SK-N-SH (cell line): ENCODE results near the gene PCDHA13. TPM values are rescaled to one million over a fixed set of nuclear protein-coding genes. Genes with fewer than 3 reads are reported as not detected.
A peak's percentile ranks its signal among the peaks of the same experiment; 100 is the strongest.

Experiments
- CTCF ChIA-PET: fragments of 300-600, 350-600 bp; formaldehyde crosslinking; extraction: SDS; loops from one replicate; lab custom pipeline; 2021; lab: Yijun Ruan, JAX
- POLR2A ChIA-PET: fragments of 350-600 bp; sonication (Branson Sonifier 250); formaldehyde crosslinking; extraction: SDS; loops from one replicate; lab custom pipeline; 2020; ENCODE audit warnings: antibody characterized with exemption, inconsistent platforms; lab: Yijun Ruan, JAX
- DNase-seq: peaks from one replicate; pipeline ENCODE4 v3.0.0; 2012
- H2AFZ ChIP-seq: fragments of 200-600 bp; sonication (generic); 2 replicates; pipeline ENCODE4 v1.8.1; 2016; ENCODE audit warnings: antibody characterized with exemption, mild to moderate bottlenecking, low read depth
- H3F3A ChIP-seq: fragments of 200-600 bp; sonication (generic); replicated peaks from 2 replicates; pipeline ENCODE3; 2016; ENCODE audit warnings: antibody characterized with exemption, mild to moderate bottlenecking; ENCODE audit not compliant: insufficient read depth
- H3K27ac ChIP-seq, 2 experiments: fragments of 200-500 bp in 1 of 2; fragments of 200-600 bp in 1 of 2; sonication (Bioruptor generic) in 1 of 2; sonication (generic), shearing (Covaris generic) in 1 of 2; 2 replicates each; pipeline versions ENCODE4 v1.5.1 to v1.6.1; 2014 to 2016; ENCODE audit warnings: low read depth in 2 of 2, inconsistent platforms in 1 of 2, low read length in 1 of 2, mild to moderate bottlenecking in 1 of 2, mixed read lengths in 1 of 2
- H3K27me3 ChIP-seq: fragments of 200-600 bp; sonication (generic), shearing (Covaris generic); 2 replicates; pipeline ENCODE4 v1.6.1; 2016; ENCODE audit warnings: mixed run types; ENCODE audit not compliant: insufficient read depth
- H3K36me3 ChIP-seq, 2 experiments: fragments of 200-500 bp in 1 of 2; fragments of 200-600 bp in 1 of 2; sonication (Bioruptor generic) in 1 of 2; sonication (generic) in 1 of 2; replicated peaks in 1 of 2; 2 replicates each; pipeline versions ENCODE3 to v1.5.1; 2014 to 2016; ENCODE audit warnings: low read length in 1 of 2, mild to moderate bottlenecking in 1 of 2; ENCODE audit not compliant: insufficient read depth in 2 of 2, control insufficient read depth in 1 of 2
- H3K4me1 ChIP-seq, 2 experiments: fragments of 200-500 bp in 1 of 2; fragments of 200-600 bp in 1 of 2; sonication (Bioruptor generic) in 1 of 2; sonication (generic), shearing (Covaris generic) in 1 of 2; 2 replicates each; pipeline versions ENCODE4 v1.5.1 to v1.6.1; 2014 to 2016; ENCODE audit warnings: low read depth in 1 of 2, low read length in 1 of 2, mixed run types in 1 of 2; ENCODE audit not compliant: insufficient read depth in 2 of 2, control insufficient read depth in 1 of 2
- H3K4me2 ChIP-seq: fragments of 200-600 bp; sonication (generic), shearing (Covaris generic); 2 replicates; pipeline ENCODE4 v1.6.1; 2017; ENCODE audit warnings: mixed run types
- H3K4me3 ChIP-seq, 2 experiments: fragments of 200-500 bp in 1 of 2; fragments of 200-600 bp in 1 of 2; sonication (Bioruptor generic) in 1 of 2; sonication (generic), shearing (Covaris generic) in 1 of 2; 2 replicates each; pipeline versions ENCODE4 v1.5.1 to v1.8.1; 2014 to 2016; ENCODE audit warnings: low read depth in 2 of 2, inconsistent platforms in 1 of 2, low read length in 1 of 2, mild to moderate bottlenecking in 1 of 2, mixed read lengths in 1 of 2, moderate library complexity in 1 of 2
- H3K79me2 ChIP-seq: fragments of 200-600 bp; sonication (generic); 2 replicates; pipeline ENCODE4 v1.8.1; 2017; ENCODE audit warnings: mild to moderate bottlenecking; ENCODE audit not compliant: insufficient read depth
- H3K9ac ChIP-seq: fragments of 200-600 bp; sonication (generic); 2 replicates; pipeline ENCODE4 v1.6.1; 2017; ENCODE audit warnings: mixed run types
- H3K9me2 ChIP-seq: fragments of 200-600 bp; sonication (generic); 2 replicates; pipeline ENCODE4 v1.6.1; 2017; ENCODE audit warnings: mixed run types
- H3K9me3 ChIP-seq: fragments of 200-600 bp; sonication (generic); 2 replicates; pipeline ENCODE4 v1.6.1; 2017; ENCODE audit warnings: mixed run types, mild to moderate bottlenecking, moderate library complexity
- H4K20me1 ChIP-seq: fragments of 200-600 bp; sonication (generic); 2 replicates; pipeline ENCODE4 v1.6.1; 2017; ENCODE audit warnings: mild to moderate bottlenecking, mixed run types; ENCODE audit not compliant: insufficient read depth
- EZH2phosphoT487 ChIP-seq: fragments of 200-600 bp; sonication (generic); IDR thresholded peaks from 2 replicates; pipeline ENCODE4 v1.6.1; 2017; ENCODE audit warnings: low read depth, mixed run types, mild to moderate bottlenecking, antibody characterized with exemption, moderate library complexity, borderline replicate concordance
- NFIC ChIP-seq: IDR thresholded peaks from 2 replicates; pipeline ENCODE4 v1.4.0; 2012; ENCODE audit warnings: borderline replicate concordance
- NRF1 ChIP-seq: IDR thresholded peaks from 2 replicates; pipeline ENCODE4 v1.6.1; 2012; ENCODE audit warnings: low read depth, mild to moderate bottlenecking, low read length
- RAD21 ChIP-seq: IDR thresholded peaks from 2 replicates; pipeline ENCODE4 v1.6.1; 2012; ENCODE audit warnings: mild to moderate bottlenecking, low read length
- RXRA ChIP-seq: IDR thresholded peaks from 2 replicates; pipeline ENCODE4 v1.4.0; 2012; ENCODE audit warnings: low read depth, mild to moderate bottlenecking, borderline replicate concordance
- YY1 ChIP-seq: IDR thresholded peaks from 2 replicates; pipeline ENCODE4 v1.4.0; 2012; ENCODE audit warnings: low read depth, mild to moderate bottlenecking
- WGBS: methylation state at CpG from one replicate; pipeline ENCODE4 v1.1.6; 2017; ENCODE audit warnings: low lambda C conversion rate; 5-methylcytosine and 5-hydroxymethylcytosine counted together
- polyA plus RNA-seq, 3 experiments: library from polyadenylated mRNA; depleted of rRNA; stranded (reverse); fragments of >200 nt; gene quantifications; 2 replicates each; pipeline ENCODE4 v1.2.3, GENCODE V29; 2012
- TF ChIP-seq, protein P1 (sequence below): fragments of 200-600 bp; sonication (generic); IDR thresholded peaks from 2 replicates; pipeline ENCODE4 v1.6.1; 2017; ENCODE audit warnings: antibody characterized with exemption, mild to moderate bottlenecking, moderate library complexity
- TF ChIP-seq, protein P2 (sequence below): IDR thresholded peaks from 2 replicates; pipeline ENCODE4; 2012

The PCDHA13 gene
- polyA plus RNA-seq, 1 of the 3 experiments (the other 2 are of a cell fraction): not detected

DNA sequence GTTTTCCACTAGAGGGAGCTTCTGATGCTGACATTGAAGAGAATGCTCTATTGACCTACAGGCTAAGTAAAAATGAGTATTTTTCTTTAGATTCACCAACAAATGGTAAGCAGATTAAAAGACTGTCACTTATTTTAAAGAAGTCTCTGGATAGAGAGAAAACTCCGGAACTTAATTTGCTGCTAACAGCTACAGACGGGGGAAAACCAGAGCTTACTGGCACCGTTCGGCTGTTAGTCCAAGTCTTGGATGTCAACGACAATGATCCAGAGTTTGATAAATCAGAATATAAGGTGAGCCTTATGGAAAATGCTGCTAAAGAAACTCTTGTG is 12.4 kb upstream of the PCDHA13 start:
- Histone ChIP-seq H2AFZ (no peak overlapping the region), H3K4me2 (no peak overlapping the region), H3K27me3 (no peaks in the 10 kb centered on the region), H3K4me3 (no peak overlapping the region), H3K4me1 (no peaks in the 10 kb centered on the region; a peak in 1 of 4 replicates), H3K9me3 (no peaks in the 10 kb centered on the region), H3K36me3 (no peaks in the 10 kb centered on the region), H3K79me2 (no peaks in the 10 kb centered on the region), H3K9me2 (no peaks in the 10 kb centered on the region), H4K20me1 (no peaks in the 10 kb centered on the region), H3K9ac (no peak overlapping the region), H3K27ac (no peak overlapping the region), H3F3A (no peaks in the 10 kb centered on the region)
- ChIA-PET POLR2A (no interaction called here), CTCF (interaction anchor here (0.9 to 2.0 kb wide), 6 partner anchors 10 to 175 kb away, joined by 3 to 17 read pairs (median 6); partner anchors contain the start of genes PCDHA8 and PCDHAC1)
- WGBS: 83% methylated on average over 5 of the region's 5 CpGs
- TF ChIP-seq RAD21 (no peak), YY1 (no peak)
- TF ChIP-seq, protein P1, sequence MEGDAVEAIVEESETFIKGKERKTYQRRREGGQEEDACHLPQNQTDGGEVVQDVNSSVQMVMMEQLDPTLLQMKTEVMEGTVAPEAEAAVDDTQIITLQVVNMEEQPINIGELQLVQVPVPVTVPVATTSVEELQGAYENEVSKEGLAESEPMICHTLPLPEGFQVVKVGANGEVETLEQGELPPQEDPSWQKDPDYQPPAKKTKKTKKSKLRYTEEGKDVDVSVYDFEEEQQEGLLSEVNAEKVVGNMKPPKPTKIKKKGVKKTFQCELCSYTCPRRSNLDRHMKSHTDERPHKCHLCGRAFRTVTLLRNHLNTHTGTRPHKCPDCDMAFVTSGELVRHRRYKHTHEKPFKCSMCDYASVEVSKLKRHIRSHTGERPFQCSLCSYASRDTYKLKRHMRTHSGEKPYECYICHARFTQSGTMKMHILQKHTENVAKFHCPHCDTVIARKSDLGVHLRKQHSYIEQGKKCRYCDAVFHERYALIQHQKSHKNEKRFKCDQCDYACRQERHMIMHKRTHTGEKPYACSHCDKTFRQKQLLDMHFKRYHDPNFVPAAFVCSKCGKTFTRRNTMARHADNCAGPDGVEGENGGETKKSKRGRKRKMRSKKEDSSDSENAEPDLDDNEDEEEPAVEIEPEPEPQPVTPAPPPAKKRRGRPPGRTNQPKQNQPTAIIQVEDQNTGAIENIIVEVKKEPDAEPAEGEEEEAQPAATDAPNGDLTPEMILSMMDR: 0 out of 2 replicates have a peak, but pooled peaks have one; percentile 16
- no peak for DNase-seq

DNA sequence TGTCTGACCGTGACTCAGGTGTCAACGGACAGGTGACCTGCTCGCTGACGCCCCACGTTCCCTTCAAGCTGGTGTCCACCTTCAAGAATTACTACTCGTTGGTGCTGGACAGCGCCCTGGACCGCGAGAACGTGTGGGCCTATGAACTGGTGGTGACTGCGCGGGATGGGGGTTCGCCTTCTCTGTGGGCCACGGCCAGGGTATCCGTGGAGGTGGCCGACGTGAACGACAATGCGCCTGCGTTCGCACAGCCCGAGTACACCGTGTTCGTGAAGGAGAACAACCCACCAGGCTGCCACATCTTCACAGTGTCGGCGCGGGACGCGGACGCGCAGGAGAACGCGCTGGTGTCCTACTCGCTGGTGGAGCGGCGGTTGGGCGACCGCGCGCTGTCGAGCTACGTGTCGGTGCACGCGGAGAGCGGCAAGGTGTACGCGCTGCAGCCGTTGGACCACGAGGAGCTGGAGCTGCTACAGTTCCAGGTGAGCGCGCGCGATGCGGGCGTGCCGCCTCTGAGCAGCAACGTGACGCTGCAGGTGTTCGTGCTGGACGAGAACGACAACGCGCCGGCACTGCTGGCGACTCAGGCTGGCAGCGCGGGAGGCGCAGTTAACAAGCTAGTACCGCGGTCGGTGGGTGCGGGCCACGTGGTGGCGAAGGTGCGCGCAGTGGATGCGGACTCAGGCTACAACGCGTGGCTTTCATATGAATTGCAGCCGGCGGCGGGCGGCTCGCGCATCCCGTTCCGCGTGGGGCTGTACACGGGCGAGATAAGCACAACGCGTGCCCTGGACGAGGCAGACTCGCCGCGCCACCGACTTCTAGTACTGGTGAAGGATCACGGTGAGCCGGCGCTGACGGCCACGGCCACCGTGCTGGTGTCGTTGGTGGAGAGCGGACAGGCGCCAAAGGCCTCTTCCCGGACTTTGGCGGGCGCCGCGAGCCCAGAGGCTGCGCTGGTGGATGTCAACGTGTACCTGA is 11.4 kb upstream of the PCDHA13 start:
- Histone ChIP-seq H3K27me3 (no peaks in the 10 kb centered on the region), H3K4me2 (no peak overlapping the region), H2AFZ (no peak overlapping the region), H3K36me3 (no peaks in the 10 kb centered on the region), H3K4me1 (no peaks in the 10 kb centered on the region; a peak in 1 of 4 replicates)
- 93% methylated on average over 95 of the region's 114 CpGs for WGBS
- DNase-seq: no peak
- TF ChIP-seq NRF1 (no peak), RXRA (no peak), NFIC (no peak), EZH2phosphoT487 (no peak)
- TF ChIP-seq, protein P2, sequence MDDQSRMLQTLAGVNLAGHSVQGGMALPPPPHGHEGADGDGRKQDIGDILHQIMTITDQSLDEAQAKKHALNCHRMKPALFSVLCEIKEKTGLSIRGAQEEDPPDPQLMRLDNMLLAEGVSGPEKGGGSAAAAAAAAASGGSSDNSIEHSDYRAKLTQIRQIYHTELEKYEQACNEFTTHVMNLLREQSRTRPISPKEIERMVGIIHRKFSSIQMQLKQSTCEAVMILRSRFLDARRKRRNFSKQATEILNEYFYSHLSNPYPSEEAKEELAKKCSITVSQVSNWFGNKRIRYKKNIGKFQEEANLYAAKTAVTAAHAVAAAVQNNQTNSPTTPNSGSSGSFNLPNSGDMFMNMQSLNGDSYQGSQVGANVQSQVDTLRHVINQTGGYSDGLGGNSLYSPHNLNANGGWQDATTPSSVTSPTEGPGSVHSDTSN: no peak
- TF ChIP-seq, all 33 proteins: peak for 0
- POLR2A ChIA-PET: no interaction called here
- Histone ChIP-seq H4K20me1 (no peaks in the 10 kb centered on the region), H3F3A (no peaks in the 10 kb centered on the region), H3K9ac (no peak overlapping the region), H3K79me2 (no peaks in the 10 kb centered on the region), H3K4me3 (no peak overlapping the region; a peak in 1 of 4 replicates), H3K27ac (no peak overlapping the region), H3K9me2 (no peaks in the 10 kb centered on the region), H3K9me3 (no peaks in the 10 kb centered on the region)
- CTCF ChIA-PET: interaction anchor here (0.7 to 6.0 kb wide), 4 partner anchors 29 to 174 kb away, joined by 3 to 70 read pairs (median 7); partner anchors contain the start of gene PCDHA8
